Loucy (cell line): ENCODE data around the gene DENND6A.

ENCODE experiments used
- EZH2phosphoT487 ChIP-seq: fragments of 200-600 bp; IDR thresholded peaks from 2 replicates; pipeline ENCODE4 v1.6.1; 2018; ENCODE audit warnings: antibody characterized with exemption, mild to moderate bottlenecking, moderate library complexity, borderline replicate concordance
- TF ChIP-seq, protein P1 (sequence below): fragments of 200-600 bp; sonication (generic); conservative IDR thresholded peaks from 2 replicates; pipeline ENCODE4 v1.5.1; 2014; ENCODE audit warnings: mild to moderate bottlenecking, antibody characterized with exemption, low read length

DNA sequence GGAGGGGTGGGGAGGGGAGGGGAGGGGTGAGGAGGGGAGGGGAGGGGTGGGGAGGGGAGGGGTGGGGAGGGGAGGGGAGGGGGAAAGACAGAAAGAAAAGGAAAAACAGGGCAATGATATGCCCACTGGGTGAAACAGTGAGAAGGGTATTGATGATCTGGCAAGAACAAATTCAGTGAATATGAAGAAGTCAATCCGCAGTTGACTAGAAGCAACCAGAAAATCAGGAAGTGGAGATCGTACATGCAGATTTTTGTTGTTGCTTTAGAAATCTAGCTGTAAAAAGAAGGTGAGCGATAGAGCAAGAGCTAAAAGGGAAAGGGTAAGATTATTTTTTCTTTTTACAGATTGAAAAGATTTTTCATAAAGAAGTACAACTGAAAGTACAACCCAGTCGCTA lies 48.1 kb downstream of the DENND6A start:
- TF ChIP-seq, protein P1, sequence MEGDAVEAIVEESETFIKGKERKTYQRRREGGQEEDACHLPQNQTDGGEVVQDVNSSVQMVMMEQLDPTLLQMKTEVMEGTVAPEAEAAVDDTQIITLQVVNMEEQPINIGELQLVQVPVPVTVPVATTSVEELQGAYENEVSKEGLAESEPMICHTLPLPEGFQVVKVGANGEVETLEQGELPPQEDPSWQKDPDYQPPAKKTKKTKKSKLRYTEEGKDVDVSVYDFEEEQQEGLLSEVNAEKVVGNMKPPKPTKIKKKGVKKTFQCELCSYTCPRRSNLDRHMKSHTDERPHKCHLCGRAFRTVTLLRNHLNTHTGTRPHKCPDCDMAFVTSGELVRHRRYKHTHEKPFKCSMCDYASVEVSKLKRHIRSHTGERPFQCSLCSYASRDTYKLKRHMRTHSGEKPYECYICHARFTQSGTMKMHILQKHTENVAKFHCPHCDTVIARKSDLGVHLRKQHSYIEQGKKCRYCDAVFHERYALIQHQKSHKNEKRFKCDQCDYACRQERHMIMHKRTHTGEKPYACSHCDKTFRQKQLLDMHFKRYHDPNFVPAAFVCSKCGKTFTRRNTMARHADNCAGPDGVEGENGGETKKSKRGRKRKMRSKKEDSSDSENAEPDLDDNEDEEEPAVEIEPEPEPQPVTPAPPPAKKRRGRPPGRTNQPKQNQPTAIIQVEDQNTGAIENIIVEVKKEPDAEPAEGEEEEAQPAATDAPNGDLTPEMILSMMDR, result no peak
- no peak for TF ChIP-seq EZH2phosphoT487
